HCT116 (cell line): Measurements from ENCODE around the gene TOP1.

Experiments
- CTCF ChIP-seq, 3 experiments: fragments of 200-600 bp in 1 of 3; sonication (generic) in 1 of 3; IDR thresholded peaks in 2 of 3; conservative IDR thresholded peaks in 1 of 3; 2 replicates each; pipeline ENCODE4 v1.5.1; 2012 to 2017; ENCODE audit warnings: low read depth in 2 of 3, low read length in 2 of 3, antibody characterized with exemption in 1 of 3, borderline replicate concordance in 1 of 3, control low read depth in 1 of 3, mild to moderate bottlenecking in 1 of 3, mixed read lengths in 1 of 3, mixed run types in 1 of 3, moderate library complexity in 1 of 3; ENCODE audit not compliant: insufficient read depth in 1 of 3
- EGR1 ChIP-seq: IDR thresholded peaks from 2 replicates; pipeline ENCODE4 v1.6.1; 2012; ENCODE audit warnings: low read depth
- EZH2 ChIP-seq: fragments of 200-600 bp; sonication (generic); IDR thresholded peaks from 2 replicates; pipeline ENCODE4 v1.6.1; 2017; ENCODE audit warnings: antibody characterized with exemption, mixed run types
- POLR2A ChIP-seq: IDR thresholded peaks from 2 replicates; pipeline ENCODE4 v1.7.0; 2011; ENCODE audit warnings: borderline replicate concordance; ENCODE audit not compliant: insufficient read depth, insufficient read length; ENCODE audit errors: extremely low read depth
- POLR2AphosphoS5 ChIP-seq: IDR thresholded peaks from 2 replicates; pipeline ENCODE4 v1.6.1; 2011; ENCODE audit warnings: mild to moderate bottlenecking, low read depth, low read length, moderate library complexity
- SP1 ChIP-seq: IDR thresholded peaks from 2 replicates; pipeline ENCODE4 v1.6.1; 2012; ENCODE audit warnings: low read depth
- TCF7L2 ChIP-seq: IDR thresholded peaks from 2 replicates; pipeline ENCODE4 v1.7.0; 2011; ENCODE audit warnings: borderline replicate concordance, inconsistent platforms; ENCODE audit not compliant: insufficient read depth, insufficient read length; ENCODE audit errors: extremely low read depth
- YY1 ChIP-seq: IDR thresholded peaks from 2 replicates; pipeline ENCODE4 v1.6.1; 2011; ENCODE audit warnings: low read length, low read depth, moderate library complexity, mild to moderate bottlenecking; ENCODE audit not compliant: insufficient replicate concordance; ENCODE audit errors: extremely low read depth
- ZNF274 ChIP-seq: fragments of 200-500 bp; sonication (Bioruptor generic); IDR thresholded peaks from 2 replicates; pipeline ENCODE4 v1.6.1; 2014; ENCODE audit warnings: mild to moderate bottlenecking, low read depth, low read length, inconsistent platforms
- TF ChIP-seq, protein P1 (sequence below): IDR thresholded peaks from 2 replicates; pipeline ENCODE4 v1.6.1; 2012

DNA sequence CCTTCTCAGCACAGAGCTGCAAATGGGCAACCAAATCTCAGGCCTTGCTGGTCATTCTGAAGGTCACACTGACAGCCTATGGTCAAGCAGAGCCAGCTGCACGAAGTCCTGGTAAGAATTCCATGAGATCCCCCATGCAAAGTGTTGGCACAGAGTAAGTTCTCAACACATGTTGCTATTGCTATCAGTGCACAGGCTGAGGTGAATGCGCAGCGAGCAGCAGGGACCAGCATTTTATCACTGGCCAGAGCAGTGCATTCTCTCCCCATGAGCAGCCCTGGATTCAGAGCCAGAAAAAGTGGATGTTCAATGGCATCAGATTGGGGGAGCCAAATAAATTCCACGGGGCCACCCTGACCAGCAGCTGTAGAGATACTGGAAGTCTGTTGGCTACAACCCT is 44.1 kb upstream of the TOP1 start:
- TF ChIP-seq POLR2AphosphoS5 = no peak
- TF ChIP-seq TCF7L2 = no peak
- no peak for TF ChIP-seq CTCF (IDR thresholded peaks at IDR 0.05 in 2 of 3, conservative IDR thresholded peaks at IDR 0.05 in 1 of 3; ENCODE audit: borderline replicate concordance in 1 of 3, insufficient read depth in 1 of 3, low read depth in 2 of 3, low read length in 2 of 3)
- TF ChIP-seq ZNF274 = no peak
- TF ChIP-seq POLR2A = no peak
- TF ChIP-seq YY1 = no peak
- TF ChIP-seq, protein P1, sequence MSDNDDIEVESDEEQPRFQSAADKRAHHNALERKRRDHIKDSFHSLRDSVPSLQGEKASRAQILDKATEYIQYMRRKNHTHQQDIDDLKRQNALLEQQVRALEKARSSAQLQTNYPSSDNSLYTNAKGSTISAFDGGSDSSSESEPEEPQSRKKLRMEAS = no peak
- TF ChIP-seq EGR1 = no peak
- TF ChIP-seq SP1 = no peak
- TF ChIP-seq EZH2 = no peak
